Effector CD8-positive, alpha-beta T cell (primary cell): ENCODE measurements around the gene OR14J1.
"Not testable (repeated sequence)": the region's sequence is repeated elsewhere in the genome, so short reads cannot be mapped to it uniquely, and the experiment has no call there.

Source experiments
- DNase-seq: peaks from one replicate; lab custom pipeline; 2025; lab: John Stamatoyannopoulos, UW
- total RNA-seq, 4 experiments: gene quantifications; one replicate each; lab custom pipeline; 2026; lab: John Stamatoyannopoulos, UW

OR14J1 gene
- total RNA-seq: 0 to 0.18 (median 0) reads per million in 4 experiments

- DNase-seq: no peak
These were observed at the start of gene OR14J1 for GRCh38 chr6:29301316-29301715. Gene OR14J1 (plus strand): TSS chr6:29301701. CDS start chr6:29306690, 4,989 bp downstream.

GRCh38 chr6:29251736-29252135, 49.8 kb upstream of the OR14J1 start:
- no peak for DNase-seq

- DNase-seq: no peak
These were observed 46.0 kb upstream of the OR14J1 start for GRCh38 chr6:29255530-29255929.

GRCh38 chr6:29259721-29260120, 41.8 kb upstream of the OR14J1 start:
- no peak for DNase-seq

- no peak for DNase-seq
These were observed 38.5 kb upstream of the OR14J1 start for GRCh38 chr6:29263001-29263400.

- DNase-seq: no peak
These were observed 7.0 kb upstream of the OR14J1 start for GRCh38 chr6:29294499-29294914.

- no peak for DNase-seq
These were observed 6.3 kb upstream of the OR14J1 start for GRCh38 chr6:29295181-29295585.

- DNase-seq: no peak
These were observed 5.9 kb upstream of the OR14J1 start for GRCh38 chr6:29295623-29296022.

- no peak for DNase-seq
These were observed 18.4 kb downstream of the OR14J1 start for GRCh38 chr6:29319931-29320330.

GRCh38 chr6:29323332-29323731, 21.8 kb downstream of the OR14J1 start:
- DNase-seq: not testable (repeated sequence)

- no peak for DNase-seq
These were observed 24.3 kb downstream of the OR14J1 start for GRCh38 chr6:29325777-29326176.

- no peak for DNase-seq
These were observed 31.2 kb downstream of the OR14J1 start for GRCh38 chr6:29332676-29333075.

GRCh38 chr6:29336269-29336668, 34.8 kb downstream of the OR14J1 start:
- no peak for DNase-seq

- DNase-seq: no peak
These were observed 43.9 kb downstream of the OR14J1 start for GRCh38 chr6:29345380-29345779.

- DNase-seq: not testable (repeated sequence)
These were observed 47.8 kb downstream of the OR14J1 start for GRCh38 chr6:29349348-29349747.

GRCh38 chr6:29354980-29355379, 53.5 kb downstream of the OR14J1 start:
- DNase-seq: no peak

GRCh38 chr6:29355603-29356002, 54.1 kb downstream of the OR14J1 start:
- no peak for DNase-seq
